GM10266 (cell line): ENCODE results near the gene SYT3.

Experiments
- DNase-seq: peaks from one replicate; pipeline ENCODE4 v3.0.0; 2012; ENCODE audit errors: extremely low spot score
- TF ChIP-seq, protein P1 (sequence below): IDR thresholded peaks from 2 replicates; pipeline ENCODE4 v1.5.1; 2012; ENCODE audit warnings: mild to moderate bottlenecking, low read depth; ENCODE audit not compliant: control insufficient read depth, insufficient read depth; ENCODE audit errors: missing control alignments

Gene SYT3

DNA sequence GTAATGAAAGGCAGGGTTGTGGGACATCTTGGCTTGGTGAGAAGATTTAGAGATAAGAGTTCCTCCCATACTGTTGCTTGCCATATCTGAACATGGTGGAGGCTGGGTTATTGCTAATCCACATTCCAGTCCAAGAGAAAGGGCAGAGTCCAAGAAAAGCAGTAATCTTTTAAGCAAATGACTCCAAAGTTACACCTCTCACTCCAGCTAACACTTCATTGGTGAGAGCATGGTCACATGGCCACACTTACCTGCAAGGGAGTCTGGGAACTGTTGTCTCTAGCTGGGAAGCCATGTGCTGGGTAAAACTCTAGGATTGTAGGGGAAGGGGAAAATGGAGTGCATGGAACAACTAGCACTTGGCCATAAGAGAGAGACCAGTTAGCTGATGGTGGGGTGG, 15.2 kb upstream of the SYT3 start:
- TF ChIP-seq, protein P1, sequence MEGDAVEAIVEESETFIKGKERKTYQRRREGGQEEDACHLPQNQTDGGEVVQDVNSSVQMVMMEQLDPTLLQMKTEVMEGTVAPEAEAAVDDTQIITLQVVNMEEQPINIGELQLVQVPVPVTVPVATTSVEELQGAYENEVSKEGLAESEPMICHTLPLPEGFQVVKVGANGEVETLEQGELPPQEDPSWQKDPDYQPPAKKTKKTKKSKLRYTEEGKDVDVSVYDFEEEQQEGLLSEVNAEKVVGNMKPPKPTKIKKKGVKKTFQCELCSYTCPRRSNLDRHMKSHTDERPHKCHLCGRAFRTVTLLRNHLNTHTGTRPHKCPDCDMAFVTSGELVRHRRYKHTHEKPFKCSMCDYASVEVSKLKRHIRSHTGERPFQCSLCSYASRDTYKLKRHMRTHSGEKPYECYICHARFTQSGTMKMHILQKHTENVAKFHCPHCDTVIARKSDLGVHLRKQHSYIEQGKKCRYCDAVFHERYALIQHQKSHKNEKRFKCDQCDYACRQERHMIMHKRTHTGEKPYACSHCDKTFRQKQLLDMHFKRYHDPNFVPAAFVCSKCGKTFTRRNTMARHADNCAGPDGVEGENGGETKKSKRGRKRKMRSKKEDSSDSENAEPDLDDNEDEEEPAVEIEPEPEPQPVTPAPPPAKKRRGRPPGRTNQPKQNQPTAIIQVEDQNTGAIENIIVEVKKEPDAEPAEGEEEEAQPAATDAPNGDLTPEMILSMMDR, result no peak
- DNase-seq, result no peak

DNA sequence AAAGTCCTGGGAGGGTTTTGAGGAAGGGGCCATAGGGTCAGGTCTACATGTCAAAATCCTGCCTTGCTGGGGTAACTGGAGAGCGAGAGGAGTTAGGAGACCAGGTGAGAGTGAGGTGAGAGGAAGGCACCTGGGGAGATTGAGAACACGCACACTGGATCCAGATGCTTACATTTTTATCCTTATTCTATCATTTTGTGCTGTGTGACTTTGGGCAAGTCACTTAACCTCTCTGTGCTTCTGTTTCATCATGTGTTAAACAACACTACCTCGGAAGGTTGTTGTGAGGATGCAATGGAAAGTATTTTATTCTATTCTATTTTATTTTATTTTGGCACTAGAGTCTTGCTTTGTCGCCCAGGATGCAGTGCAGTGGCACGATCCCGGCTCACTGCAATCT, 13.0 kb upstream of the SYT3 start:
- TF ChIP-seq, protein P1, result no peak

DNA sequence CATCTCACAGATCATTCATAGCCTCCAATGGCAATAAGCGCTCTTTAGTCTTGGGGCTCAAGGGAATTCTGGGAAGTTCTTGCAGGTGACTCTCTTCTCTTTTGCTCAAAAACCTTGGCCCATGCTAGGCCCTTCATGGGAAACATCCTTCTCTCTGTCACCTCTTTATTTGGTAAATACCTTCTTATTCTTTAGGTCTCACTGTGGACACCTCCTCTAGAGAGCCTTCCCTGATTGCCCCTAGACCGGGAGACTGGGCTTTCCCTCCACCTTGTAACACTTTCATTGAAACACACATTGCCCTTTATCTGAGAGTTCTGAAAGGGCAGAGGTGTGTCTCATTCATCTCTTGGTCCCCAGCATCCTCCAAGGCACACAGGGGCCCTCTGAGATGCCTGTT, 11.5 kb upstream of the SYT3 start:
- TF ChIP-seq, protein P1, result no peak
- DNase-seq, result no peak

More for the DNA sequence above, 13.0 kb upstream of the SYT3 start:
- DNase-seq, result no peak

DNA sequence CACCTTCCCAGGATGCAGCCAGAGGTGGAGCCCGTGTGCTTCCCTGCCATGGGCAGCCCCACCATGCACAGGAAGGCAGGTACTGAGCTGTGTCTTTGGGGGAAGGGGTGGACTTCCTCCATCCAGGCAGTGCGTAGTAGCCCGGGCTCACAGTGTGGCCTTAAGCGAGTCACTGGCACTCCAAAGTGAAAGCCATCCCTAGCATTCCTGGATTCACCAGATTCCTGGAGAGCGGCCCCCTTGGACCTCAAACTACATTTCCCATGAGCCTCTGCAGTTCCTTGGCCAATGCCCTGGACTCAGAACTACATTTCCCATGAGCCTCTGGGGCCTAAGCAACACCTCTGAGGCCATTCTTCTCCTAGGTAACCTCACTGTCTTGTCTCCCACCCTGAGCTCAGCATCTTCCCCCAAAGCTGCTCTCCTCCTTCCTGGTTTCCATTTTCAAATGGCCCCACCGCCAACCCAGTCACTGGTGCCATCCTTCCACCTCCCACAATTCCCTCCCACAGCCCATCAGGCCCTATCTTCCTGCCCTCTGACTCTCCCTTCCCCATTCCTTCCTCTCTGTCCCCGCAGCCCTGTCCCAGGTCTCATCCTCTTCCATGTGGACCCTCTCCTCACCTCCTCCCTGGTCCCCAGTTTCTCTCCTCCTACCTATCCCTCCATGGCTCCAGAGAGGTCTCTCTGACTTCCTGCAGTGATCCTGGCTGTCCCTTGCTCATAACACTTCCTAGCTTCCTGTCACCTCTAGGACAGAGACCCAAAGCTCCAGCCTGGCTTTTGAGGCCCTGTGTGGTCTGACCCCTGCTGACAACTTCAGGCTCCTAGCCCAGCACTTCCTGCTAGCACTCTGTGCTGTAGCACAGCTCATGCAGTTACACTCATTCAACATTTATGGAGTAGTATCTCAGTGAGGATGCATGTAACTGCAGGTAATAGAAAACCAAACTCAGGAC, 10.0 kb upstream of the SYT3 start, which contains the start of gene C19orf81:
C19orf81 (plus strand) TSS at position 13 of the 959 bp plus-strand sequence; CDS start at position 13, 0 bp downstream.
- no peak for DNase-seq
- TF ChIP-seq, protein P1, result no peak

DNA sequence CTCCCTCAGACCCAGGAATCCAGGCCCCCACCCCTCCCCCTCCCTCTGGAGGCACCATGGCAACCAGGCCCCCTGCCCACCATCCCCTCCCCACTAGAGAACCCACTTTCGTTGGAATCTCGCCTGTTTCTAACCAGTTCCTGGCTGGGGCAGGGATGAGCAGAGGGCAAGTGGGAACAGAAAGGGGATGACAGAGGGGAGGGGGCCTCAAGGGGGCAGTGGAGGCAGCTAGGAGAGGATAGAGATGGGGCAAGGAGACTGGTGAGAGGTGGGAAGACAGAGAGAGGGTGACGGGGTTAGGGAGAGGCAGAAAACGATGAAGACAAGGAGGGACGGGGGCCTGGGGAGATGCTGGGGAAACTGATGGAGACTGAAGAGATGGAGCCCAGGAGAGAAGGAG, 9.0 kb upstream of the SYT3 start:
- TF ChIP-seq, protein P1, result no peak
- DNase-seq, result no peak

DNA sequence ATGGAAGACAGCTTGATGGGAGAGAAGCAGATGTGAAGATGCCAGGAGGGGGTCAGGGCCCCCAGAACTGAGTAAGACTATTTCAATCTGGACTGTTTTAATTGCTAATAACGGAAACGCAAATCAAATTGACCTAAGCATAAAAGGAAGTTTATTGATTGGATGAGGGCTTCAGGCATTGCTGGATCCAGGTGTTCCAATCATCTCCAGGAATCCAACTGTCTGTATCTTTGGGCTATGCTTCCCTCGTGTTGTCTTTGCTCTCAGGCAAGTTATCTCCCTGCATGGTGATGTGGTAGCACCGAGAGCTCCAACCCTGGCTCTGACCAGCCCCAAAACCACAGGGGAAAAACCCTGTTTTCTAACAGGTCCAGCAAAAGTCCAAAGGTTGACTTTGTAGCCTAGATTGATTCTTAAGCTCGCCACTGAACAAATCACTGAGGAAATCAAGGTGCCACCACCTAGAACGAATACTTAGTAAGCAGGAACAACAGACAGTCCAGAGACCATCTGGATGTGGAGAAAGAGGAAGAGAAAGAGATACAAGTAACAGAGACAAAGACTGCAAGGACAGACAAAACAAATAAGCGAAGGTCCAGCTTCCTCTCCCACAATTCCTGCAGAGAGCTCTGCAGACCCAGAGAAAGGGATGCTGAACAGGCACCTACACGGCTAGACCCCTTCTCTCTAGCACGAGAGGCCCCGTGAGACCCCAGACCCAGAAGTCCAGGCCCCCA, 8.4 kb upstream of the SYT3 start:
- TF ChIP-seq, protein P1, result no peak
- no peak for DNase-seq
